ENCODE data around the gene CAMTA1. TPM values are rescaled to one million over a fixed set of nuclear protein-coding genes. Genes with fewer than 3 reads are reported as not detected.

The CAMTA1 gene
- polyA plus RNA-seq, 1 of the 3 experiments (the other 2 are of a cell fraction): 63.1 TPM

DNA sequence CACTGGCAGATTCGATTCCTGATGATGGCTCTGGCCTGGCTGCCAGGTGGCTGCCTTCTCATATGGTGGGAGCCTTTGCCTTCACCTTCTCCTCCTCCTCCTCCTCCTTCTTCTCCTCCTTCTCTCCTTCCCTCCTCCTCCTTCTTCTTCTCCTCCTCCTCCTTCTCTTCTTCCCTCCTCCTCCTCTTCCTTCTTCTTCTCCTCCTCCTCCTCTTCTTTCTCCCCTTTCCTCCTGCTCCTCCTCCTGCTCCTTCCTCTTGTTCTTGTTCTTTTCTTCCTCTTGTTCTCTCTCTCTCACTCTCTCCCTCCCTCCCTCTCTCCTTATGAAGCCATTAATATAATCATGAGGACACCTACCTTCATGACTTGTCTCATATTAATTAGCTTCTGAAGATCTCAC lies 278.7 kb downstream of the CAMTA1 start:
- CTCF ChIA-PET: interaction anchor here (0.8 kb wide), 1 partner anchor 68 kb away, joined by 3 read pairs; no protein-coding TSS in a partner anchor

DNA sequence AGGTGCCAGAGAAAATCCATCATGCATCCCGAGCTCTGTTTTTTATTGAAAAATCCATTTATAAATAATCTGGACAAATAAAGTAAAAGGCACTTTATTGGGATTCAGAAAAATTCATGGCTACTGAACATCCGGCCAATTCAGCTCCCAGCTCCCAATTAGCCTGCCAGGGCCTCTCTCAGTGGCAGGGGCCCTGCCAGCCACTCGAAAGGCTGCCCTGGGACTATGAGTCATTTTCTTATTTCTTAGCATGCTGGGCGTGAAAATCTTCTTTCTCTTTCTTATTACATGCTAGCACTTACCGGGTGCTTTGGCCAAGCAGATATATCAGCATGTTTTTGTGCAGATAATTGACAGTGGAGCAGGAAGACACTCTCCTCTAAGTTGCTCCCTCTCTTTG lies 283.3 kb downstream of the CAMTA1 start:
- H3K79me2 ChIP-seq (ENCODE audit: insufficient read depth): no peaks in the 10 kb centered on the region
- no peaks in the 10 kb centered on the region for H3F3A ChIP-seq (replicated peaks; ENCODE audit: insufficient read depth)
- no peak for DNase-seq
- no peaks in the 10 kb centered on the region for H4K20me1 ChIP-seq (ENCODE audit: insufficient read depth)
- H3K36me3 ChIP-seq (replicated peaks in 1 of 2; ENCODE audit: control insufficient read depth in 1 of 2, insufficient read depth in 2 of 2, low read length in 1 of 2): no peaks in the 10 kb centered on the region
- H3K4me3 ChIP-seq (ENCODE audit: low read depth in 2 of 2, low read length in 1 of 2): no peak overlapping the region
- ChIA-PET CTCF (interaction anchor here (1.1 to 3.6 kb wide), 4 partner anchors 11 to 349 kb away, joined by 4 to 66 read pairs (median 40); no protein-coding TSS in a partner anchor), POLR2A (no interaction called here)
- no peaks in the 10 kb centered on the region; a peak in 1 of 4 replicates for H3K4me1 ChIP-seq (ENCODE audit: control insufficient read depth in 1 of 2, insufficient read depth in 2 of 2, low read depth in 1 of 2, low read length in 1 of 2)
- H3K9me2 ChIP-seq: no peaks in the 10 kb centered on the region
- H3K9me3 ChIP-seq: no peaks in the 10 kb centered on the region
- 65% methylated on average over 5 of the region's 5 CpGs for WGBS (ENCODE audit: low lambda C conversion rate)
- H3K9ac ChIP-seq: no peak overlapping the region
- H2AFZ ChIP-seq (ENCODE audit: low read depth): no peak overlapping the region
- no peak overlapping the region for H3K4me2 ChIP-seq
- TF ChIP-seq FOSL2 (IDR thresholded peaks at IDR 0.05; ENCODE audit: borderline replicate concordance, low read depth): no peak
- no peak for TF ChIP-seq JUND (IDR thresholded peaks at IDR 0.05)
- no peak overlapping the region for H3K27ac ChIP-seq (ENCODE audit: low read depth in 2 of 2, low read length in 1 of 2)
- no peaks in the 10 kb centered on the region for H3K27me3 ChIP-seq (ENCODE audit: insufficient read depth)

More for the DNA sequence above, 278.7 kb downstream of the CAMTA1 start:
- no peaks in the 10 kb centered on the region for H3K36me3 ChIP-seq (replicated peaks in 1 of 2; ENCODE audit: control insufficient read depth in 1 of 2, insufficient read depth in 2 of 2, low read length in 1 of 2)
- no peak overlapping the region for H3K27ac ChIP-seq (ENCODE audit: low read depth in 2 of 2, low read length in 1 of 2)
- H3K79me2 ChIP-seq (ENCODE audit: insufficient read depth): no peaks in the 10 kb centered on the region
- no peak for DNase-seq
- H3K4me3 ChIP-seq (ENCODE audit: low read depth in 2 of 2, low read length in 1 of 2): no peak overlapping the region
- TF ChIP-seq SIN3A (IDR thresholded peaks at IDR 0.05; ENCODE audit: borderline replicate concordance, low read depth, low read length) (no peak), TCF12 (IDR thresholded peaks at IDR 0.05) (no peak), GABPA (IDR thresholded peaks at IDR 0.05; ENCODE audit: low read depth) (no peak), EP300 (IDR thresholded peaks at IDR 0.05; ENCODE audit: borderline replicate concordance in 1 of 2, low read depth in 1 of 2, low read length in 1 of 2) (no peak), RFX5 (IDR thresholded peaks at IDR 0.05; ENCODE audit: low read length) (no peak), RAD21 (IDR thresholded peaks at IDR 0.05; ENCODE audit: low read length) (no peak), MXI1 (IDR thresholded peaks at IDR 0.05; ENCODE audit: low read depth, low read length) (no peak), SMC3 (IDR thresholded peaks at IDR 0.05; ENCODE audit: low read depth, low read length) (no peak), NFIC (IDR thresholded peaks at IDR 0.05; ENCODE audit: borderline replicate concordance) (no peak), MEF2A (IDR thresholded peaks at IDR 0.05; ENCODE audit: borderline replicate concordance, low read depth) (no peak), GATA2 (CRISPR knock-in tag; IDR thresholded peaks at IDR 0.05) (no peak)
- TF ChIP-seq, protein P1, sequence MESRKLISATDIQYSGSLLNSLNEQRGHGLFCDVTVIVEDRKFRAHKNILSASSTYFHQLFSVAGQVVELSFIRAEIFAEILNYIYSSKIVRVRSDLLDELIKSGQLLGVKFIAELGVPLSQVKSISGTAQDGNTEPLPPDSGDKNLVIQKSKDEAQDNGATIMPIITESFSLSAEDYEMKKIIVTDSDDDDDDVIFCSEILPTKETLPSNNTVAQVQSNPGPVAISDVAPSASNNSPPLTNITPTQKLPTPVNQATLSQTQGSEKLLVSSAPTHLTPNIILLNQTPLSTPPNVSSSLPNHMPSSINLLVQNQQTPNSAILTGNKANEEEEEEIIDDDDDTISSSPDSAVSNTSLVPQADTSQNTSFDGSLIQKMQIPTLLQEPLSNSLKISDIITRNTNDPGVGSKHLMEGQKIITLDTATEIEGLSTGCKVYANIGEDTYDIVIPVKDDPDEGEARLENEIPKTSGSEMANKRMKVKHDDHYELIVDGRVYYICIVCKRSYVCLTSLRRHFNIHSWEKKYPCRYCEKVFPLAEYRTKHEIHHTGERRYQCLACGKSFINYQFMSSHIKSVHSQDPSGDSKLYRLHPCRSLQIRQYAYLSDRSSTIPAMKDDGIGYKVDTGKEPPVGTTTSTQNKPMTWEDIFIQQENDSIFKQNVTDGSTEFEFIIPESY (IDR thresholded peaks at IDR 0.05; ENCODE audit: borderline replicate concordance, low read depth): no peak
- TF ChIP-seq, protein P2, sequence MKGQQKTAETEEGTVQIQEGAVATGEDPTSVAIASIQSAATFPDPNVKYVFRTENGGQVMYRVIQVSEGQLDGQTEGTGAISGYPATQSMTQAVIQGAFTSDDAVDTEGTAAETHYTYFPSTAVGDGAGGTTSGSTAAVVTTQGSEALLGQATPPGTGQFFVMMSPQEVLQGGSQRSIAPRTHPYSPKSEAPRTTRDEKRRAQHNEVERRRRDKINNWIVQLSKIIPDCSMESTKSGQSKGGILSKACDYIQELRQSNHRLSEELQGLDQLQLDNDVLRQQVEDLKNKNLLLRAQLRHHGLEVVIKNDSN (IDR thresholded peaks at IDR 0.05; ENCODE audit: borderline replicate concordance, low read depth): no peak
- no peak overlapping the region for H2AFZ ChIP-seq (ENCODE audit: low read depth)
- no peaks in the 10 kb centered on the region for H3K4me1 ChIP-seq (ENCODE audit: control insufficient read depth in 1 of 2, insufficient read depth in 2 of 2, low read depth in 1 of 2, low read length in 1 of 2)
- POLR2A ChIA-PET: no interaction called here
- no peaks in the 10 kb centered on the region for H3K9me2 ChIP-seq
- no peaks in the 10 kb centered on the region for H4K20me1 ChIP-seq (ENCODE audit: insufficient read depth)
- H3K4me2 ChIP-seq: no peak overlapping the region
- H3K27me3 ChIP-seq (ENCODE audit: insufficient read depth): no peaks in the 10 kb centered on the region
- WGBS (ENCODE audit: low lambda C conversion rate): 33% methylated on average over 1 of the region's 1 CpG
- no peak overlapping the region for H3K9ac ChIP-seq
- H3F3A ChIP-seq (replicated peaks; ENCODE audit: insufficient read depth): no peaks in the 10 kb centered on the region
- no peaks in the 10 kb centered on the region for H3K9me3 ChIP-seq
